Activated CD4-positive, alpha-beta T cell treated with anti-CD3 and anti-CD28 coated beads for 1 hour (primary cell): ENCODE results near the gene RNF17.

Experiments
- DNase-seq: peaks from one replicate; pipeline ENCODE4 v3.0.0-alpha.2; 2020

The RNF17 gene

DNA sequence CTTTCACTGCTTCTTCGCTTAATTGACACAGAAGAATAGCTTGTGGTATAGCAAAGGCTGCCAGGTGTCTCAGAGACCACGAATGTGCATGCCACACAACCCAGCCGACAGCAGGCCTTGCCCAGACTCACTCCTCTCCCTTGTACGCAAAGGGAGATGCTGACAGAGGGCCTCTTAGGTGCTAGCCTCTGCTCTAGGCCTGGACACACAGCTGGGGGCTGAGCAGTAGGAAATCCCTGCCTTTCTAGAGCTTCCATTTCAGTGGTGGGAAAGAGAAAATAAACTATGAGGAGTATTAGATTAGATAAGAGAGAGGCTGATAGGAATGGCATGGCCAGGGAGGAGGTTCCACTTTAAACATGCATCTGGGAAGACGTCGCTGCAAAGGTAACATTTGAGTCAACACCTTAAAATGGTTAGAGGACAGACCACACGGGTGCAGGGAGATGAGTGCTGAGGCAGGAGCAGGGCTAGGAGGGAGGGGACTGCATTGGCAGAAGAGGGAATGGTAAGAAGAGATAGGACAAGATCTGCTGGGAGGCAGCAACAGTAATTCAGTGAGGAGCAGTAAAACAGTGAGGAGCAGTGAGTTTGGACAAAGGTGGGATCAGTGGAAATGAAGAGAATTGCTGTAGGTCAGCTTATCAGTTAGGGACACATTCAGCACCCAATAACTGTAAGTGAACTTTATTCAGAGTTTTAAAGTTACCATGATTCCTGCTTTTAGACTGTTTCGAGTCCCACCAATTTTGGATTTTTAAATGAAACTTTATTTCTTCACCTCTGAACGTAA, 100.0 kb downstream of the RNF17 start:
- DNase-seq, result no peak

DNA sequence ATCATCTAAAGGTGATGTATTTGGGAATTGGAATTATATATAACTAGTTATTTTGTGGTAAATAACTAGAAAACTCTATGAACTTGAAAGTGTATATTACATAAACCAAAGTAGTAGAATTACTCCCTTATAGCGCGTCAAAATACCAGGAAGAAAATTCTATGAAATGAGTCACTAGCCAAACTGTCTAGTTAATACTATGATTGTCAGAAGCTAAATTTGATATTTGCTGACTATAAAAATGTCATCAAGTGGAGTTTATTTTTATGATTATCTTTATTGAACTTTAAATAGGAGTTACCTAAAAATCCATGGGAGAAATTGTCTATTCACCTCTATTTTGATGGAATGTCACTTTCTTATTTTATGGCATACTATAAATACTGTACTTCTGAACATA, 100.6 kb downstream of the RNF17 start:
- DNase-seq, result no peak

GRCh38 chr13:24865163-24865953, 101.4 kb downstream of the RNF17 start:
- no peak for DNase-seq

GRCh38 chr13:24866488-24866887, 102.5 kb downstream of the RNF17 start:
- DNase-seq, result no peak

DNA sequence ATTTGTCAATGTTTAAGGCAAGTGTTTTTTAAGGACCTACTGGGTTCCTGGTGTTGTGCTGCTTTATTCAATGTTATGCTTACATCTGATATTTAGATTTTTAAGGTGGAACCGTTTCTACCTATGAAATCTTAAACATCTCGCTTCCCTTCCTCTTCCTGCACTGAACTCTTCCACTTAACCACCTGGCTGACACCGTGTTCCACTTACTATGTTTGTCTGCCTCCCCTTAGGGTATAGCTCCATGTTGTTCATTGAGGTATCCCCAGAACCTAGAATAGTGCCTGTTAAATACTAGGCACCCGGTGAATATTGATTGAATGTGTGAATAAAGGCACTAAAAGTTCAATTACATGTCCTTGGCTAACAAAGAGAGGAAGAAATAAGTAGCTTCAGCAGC, 104.9 kb downstream of the RNF17 start:
- no peak for DNase-seq

- DNase-seq, result no peak
Measured at GRCh38 chr13:24870380-24870760, 106.4 kb downstream of the RNF17 start.

DNA sequence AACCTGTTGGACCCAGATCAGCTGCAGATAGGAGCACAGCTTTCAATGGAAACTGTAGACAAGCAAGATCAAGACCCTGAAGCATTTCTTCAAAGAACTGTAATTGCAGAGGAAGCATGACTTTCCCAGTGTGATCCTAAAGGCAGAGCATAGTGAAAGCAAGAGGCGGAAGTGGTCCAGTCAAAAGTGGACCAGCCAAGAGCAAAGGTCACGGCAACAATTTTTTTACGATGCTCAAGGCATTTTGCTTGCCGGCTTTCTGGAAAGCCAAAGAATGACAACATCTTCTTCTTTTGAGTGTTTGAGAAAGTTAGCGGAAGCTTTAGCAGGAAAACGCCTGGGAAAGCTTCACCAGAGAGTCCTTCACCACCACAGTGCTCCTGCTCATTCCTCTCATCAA, 111.6 kb downstream of the RNF17 start:
- no peak for DNase-seq

DNA sequence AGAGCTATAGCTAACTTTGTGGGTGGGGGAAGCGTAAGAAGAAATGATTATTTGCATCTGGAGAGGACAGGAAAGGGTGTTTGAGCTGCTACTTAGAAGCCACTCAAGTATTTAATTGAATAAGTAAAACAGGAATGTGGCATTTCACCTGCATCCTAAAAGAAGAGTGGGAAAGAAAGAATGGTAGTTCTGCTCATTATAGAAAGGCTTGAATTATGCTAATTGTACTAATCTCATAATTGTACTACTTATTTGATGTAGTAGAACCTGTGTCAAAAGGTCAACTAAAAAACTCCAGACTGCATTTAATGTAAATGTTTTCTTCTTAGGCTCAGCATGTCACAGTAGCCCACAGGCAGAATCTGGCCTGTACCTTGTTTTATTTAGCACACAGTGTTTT, 113.6 kb downstream of the RNF17 start:
- DNase-seq, result no peak

DNA sequence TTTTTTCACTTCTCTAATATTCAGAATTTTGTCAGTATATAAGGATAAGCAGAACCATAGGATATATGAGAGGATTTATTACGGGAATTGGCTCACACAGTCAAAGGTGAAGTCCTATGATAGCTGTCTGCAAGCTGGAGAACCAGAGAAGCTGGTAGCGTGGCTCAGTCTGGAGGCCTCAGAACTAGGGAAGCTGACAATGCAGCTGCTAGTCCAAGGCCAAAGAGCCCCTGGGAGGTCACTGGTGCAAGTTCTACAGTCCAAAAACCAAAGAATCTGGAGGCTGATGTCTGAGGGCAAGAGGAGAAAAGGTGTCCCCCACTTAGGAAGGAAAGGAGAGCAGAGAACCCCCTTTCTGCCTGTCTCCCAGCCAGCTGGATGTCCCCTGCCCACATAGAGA, 114.4 kb downstream of the RNF17 start:
- no peak for DNase-seq

- DNase-seq, result no peak
Measured at GRCh38 chr13:24882665-24883064, 118.7 kb downstream of the RNF17 start.

DNA sequence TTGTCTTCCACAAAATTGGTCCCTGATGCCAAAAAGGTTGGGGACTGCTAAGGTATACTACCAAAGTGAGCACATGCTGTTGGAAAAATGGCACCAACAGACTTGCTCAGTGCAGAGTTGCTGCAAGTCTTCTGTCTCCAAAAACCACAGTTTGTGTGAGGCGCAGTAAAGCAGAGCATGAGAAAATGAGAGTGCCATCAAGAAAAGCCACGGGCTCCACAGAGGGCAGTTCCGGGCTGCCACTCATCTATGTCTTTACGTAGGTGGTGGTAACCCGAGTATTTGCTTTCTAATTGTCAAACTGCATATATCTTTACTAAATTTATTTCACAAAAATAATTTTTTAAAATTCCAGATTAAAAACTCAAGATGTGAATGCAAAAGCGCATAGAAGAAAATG, 123.8 kb downstream of the RNF17 start:
- DNase-seq, result no peak

DNA sequence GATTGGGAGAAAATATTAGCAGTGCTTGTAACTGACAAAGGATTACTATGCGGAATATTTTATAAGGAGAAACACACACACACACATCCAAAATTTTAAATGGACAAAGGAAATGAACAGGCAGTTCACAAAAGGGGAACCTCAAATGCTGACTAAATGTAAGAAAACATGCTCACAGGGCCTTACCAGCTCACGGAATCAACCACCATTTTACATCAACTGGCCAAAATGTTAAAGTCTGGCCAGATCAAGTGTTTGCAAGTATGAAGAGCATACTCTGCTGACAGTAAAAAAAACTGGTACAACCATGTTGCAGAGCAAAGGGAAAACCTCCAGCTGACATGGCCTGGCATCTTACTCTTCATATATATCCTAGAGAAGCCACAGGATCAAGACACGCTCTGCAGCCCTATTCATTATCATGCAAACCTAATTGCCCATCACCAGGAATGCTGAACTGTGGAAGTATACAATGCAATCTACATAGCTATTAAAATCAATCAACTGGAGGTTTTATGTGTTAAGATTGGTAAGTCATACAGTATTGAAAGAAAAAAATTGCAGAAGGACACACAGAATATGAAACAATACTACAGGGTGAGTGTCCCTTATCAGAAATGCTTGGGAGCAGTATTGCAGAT, 124.4 kb downstream of the RNF17 start:
- DNase-seq, result no peak

GRCh38 chr13:24890256-24890655, 126.3 kb downstream of the RNF17 start:
- DNase-seq, result no peak

DNA sequence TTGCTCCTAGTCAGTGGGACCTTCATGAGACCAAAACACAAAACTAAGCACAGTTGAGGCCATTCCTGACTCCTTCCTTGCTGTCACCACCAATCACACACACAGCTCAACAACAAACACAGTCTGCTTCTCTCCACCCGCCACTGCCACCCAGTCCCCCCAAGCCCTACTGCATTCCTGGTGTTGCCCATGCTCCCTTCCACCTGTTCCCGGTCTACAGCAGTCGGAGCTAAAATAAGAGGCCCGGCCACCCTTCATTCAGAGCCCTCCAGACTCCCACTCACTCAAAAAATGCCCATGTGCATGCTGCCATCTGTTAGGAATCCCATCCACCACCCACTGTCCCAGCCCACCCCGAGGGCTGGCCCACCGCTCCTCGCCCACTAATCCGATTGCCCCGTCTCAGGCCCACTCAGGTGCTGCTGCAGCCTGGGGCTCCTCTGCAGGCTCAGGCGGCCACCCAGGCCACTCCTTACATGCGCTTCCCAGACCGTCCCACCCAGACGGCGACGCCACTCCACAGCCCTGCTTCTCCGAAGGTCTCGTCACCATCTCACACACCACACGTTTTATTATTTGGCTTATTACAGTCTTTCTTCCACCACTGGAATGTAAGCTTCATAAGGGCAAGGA, 127.6 kb downstream of the RNF17 start:
- no peak for DNase-seq

- no peak for DNase-seq
Measured at GRCh38 chr13:24892829-24893228, 128.9 kb downstream of the RNF17 start.

- no peak for DNase-seq
Measured at GRCh38 chr13:24893863-24894262, 129.9 kb downstream of the RNF17 start.

- no peak for DNase-seq
Measured at GRCh38 chr13:24894277-24894971, 130.5 kb downstream of the RNF17 start.

DNA sequence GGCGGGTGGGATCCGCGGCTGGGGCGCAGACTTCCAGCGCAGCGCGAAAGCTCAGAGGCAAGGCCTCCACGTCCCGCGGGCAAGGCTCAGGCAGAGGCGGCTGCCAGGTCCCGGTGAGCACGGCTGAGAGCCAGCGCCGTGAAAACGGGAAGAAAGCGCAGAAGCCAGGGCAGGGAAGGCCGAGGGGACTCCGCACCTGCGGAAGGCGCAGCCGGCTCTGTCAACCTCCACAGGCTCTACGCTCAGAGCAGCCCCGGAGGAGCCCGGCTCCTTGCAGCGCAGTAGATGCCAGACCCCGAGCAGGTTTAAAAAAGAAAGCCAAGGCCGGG, 131.0 kb downstream of the RNF17 start:
- no peak for DNase-seq

DNA sequence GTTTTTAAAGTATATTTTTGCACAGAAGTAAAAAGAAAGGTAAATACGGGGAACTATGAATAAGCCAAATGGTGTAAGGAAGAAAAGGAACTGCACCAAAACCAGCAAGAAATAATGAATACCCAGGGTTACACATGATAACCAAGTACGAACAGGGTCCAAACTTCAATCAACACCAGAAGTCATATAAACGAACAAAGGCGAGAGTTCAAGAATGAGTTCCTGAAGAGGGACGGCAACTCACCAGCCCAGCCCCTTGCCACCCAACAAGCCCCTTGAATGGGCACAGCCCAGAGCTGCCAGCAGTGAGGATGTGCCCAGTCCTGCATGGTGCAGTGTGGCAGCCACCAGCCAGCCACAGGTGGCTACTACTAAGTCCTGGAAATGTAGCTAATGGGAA, 132.1 kb downstream of the RNF17 start:
- DNase-seq, result no peak

DNA sequence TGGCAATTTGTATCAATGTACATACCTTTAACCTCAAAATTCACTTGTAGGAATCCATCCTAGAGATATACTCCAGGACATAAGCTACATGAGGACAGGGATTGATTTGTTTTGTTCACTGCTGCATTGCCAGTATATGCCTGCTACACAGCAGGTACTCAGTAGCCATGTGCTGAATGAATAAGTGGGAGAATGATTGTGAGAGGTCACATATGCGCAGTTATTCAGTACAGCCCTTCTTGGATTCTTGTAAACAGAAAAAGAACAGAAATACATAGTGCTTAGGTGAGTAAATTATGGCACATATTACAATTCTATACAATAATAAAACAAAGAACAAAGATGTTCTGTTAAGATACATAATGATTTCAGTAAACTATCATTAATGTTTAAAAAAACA, 133.3 kb downstream of the RNF17 start:
- no peak for DNase-seq

DNA sequence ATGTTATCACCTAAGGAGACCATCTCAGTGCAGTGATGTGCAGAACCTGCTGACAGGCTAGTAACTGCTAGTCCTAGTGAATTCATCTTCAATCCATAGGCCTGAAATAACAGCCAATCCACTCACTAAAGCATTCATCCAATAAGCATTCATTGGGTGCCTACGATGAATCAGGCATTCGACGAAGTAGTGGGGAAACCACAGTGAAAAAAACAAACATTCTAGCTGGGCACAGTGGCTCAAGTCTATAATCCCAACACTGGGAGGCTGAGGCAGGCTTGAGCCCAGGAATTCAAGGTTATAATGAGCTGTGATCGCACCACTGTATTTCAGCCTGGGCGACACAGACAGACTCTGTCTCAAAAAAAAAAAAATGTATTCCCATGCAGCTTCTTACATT, 135.6 kb downstream of the RNF17 start:
- no peak for DNase-seq

DNA sequence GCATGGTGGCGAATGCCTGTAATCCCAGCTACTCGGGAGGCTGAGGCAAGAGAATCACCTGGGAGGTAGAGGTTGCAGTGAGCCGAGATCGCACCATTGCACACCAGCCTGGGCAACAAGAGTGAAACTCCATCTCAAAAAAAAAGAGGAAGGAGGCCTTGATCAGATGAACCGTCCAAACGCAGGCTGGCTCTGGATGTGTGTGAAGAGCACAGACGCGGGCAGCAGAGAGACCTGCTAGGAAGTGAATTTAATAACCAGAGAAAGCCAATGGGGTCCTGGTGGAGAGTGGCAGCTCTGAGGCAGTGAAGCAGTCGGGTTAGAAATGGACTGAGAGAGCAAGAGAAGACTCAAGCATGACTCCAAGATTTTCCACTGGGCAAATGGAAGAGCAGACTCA, 136.5 kb downstream of the RNF17 start:
- DNase-seq, result no peak

GRCh38 chr13:24905242-24905641, 141.3 kb downstream of the RNF17 start:
- DNase-seq, result no peak
